Eye (tissue), 1 donor: ENCODE results near the gene GAL3ST2.
A peak's percentile ranks its signal among the peaks of the same experiment; 100 is the strongest.
"Not testable (repeated sequence)": the region's sequence is repeated elsewhere in the genome, so short reads cannot be mapped to it uniquely, and the experiment has no call there.

Experiments used
- DNase-seq: peaks from one replicate; pipeline ENCODE4 v3.0.0-alpha.2; 2015

GAL3ST2 gene

DNA sequence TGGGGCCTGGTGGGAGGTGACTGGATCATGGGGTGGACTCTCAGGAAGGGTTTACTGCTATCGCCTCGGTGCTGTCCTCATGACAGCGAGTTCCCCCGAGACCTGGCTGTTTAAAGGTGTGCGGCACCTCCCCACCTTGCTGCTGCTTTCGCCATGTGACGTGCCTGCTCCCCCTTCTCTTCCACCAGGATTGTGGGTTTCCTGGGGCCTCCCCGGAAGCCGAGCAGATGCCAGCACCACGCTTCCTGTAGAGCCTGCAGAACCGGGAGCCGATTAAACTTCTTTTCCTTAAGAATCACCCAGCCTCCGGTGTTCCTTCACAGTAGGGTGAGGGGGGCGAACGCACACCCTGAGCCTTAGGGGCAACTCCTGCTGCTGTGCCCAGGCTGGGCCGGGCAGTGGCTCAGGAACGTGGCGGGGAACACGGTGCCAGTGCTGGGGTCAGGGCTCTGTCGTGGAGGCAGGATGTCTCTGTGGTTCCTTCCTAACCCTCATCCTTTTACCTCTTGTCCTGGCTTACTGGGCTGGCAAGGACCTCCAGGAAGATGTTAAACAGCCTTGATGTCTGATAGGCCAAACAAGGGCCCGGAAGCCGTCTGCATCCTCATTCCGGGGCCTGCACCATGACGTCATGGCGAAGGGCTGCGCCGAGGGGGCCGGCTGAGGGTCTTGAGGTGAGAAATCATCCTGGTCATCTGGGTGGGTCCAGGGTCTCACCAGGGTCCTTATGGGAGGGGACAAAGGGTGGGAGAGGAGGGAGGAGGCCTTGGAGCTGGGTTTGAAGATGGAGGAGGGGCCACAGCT is 45.0 kb downstream of the GAL3ST2 start:
- no peak for DNase-seq

DNA sequence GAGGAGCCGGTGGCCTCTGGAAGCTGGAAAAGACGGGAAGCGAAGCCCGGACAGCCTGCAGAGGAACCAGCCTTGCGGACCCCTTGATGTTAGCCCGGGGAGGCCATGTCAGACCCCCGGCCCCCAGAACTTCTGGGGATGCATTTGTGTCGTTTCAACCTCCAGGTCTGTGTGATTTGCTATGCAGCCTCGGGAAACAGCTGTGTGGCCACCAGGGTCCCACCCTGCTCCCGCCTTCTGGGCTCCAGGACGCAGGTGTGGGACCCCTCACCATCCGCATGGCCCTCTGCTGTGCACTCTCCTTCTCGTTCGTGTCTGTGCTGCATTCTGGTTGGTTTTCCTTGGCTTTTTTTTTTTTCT is 45.6 kb downstream of the GAL3ST2 start:
- no peak for DNase-seq

DNA sequence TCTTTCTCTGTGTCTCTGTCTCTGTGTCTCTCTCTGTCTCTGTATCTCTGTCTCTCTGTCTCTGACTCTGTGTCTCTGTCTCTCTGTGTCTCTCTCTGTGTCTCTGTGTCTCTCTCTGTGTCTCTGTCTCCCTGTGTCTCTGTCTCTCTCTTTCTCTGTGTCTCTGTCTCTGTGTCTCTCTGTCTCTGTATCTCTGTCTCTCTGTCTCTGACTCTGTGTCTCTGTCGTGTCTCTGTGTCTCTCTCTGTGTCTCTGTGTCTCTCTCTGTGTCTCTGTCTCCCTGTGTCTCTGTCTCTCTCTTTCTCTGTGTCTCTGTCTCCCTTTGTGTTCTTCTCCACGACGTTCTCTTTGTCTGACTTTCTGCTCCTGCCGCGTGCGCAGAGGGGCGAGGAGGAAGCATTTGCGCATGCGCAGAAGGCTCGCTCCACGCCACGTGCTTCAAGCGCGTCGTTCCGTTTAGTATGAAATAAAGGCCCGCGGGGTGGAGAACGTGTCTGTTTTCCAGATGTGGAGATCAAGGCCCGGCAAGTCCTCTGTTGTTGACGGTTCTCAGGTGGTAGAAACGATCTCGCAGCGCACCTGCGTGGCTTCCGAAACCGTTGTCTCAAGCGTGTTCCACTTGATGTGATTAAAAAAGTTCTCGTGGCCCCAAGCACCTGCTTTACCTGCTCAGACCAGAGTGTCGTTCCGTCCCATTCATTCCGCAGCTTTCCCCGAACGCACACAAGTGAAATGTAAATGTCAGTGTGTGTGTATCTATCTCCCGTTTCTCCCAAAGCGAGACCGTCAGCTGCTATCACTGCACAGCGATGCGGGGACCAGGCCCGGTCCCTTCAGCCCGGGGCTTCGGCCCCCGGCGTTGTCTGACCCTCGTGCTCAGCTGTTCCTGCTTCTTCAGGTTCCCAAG is 47.2 kb downstream of the GAL3ST2 start:
- peak; percentile 88 for DNase-seq

DNA sequence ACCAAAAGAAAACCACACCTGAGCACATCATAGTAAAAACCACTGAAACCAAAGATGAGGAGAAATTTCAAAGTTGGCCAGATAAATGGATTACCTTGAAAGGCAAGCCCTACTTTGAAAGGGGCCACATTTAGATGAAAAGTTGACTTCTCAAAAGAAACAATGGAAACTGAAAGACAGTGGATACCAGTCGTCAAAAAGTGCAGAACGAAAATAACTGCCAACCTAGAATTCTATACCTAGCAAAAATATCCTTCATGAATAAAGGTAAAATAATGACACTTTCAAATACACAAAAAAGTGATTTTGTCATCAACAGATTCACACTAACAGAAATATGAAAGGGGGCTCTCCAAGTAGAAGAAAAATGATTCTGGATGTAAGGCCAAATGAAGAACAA is 50.8 kb downstream of the GAL3ST2 start:
- no peak for DNase-seq

DNA sequence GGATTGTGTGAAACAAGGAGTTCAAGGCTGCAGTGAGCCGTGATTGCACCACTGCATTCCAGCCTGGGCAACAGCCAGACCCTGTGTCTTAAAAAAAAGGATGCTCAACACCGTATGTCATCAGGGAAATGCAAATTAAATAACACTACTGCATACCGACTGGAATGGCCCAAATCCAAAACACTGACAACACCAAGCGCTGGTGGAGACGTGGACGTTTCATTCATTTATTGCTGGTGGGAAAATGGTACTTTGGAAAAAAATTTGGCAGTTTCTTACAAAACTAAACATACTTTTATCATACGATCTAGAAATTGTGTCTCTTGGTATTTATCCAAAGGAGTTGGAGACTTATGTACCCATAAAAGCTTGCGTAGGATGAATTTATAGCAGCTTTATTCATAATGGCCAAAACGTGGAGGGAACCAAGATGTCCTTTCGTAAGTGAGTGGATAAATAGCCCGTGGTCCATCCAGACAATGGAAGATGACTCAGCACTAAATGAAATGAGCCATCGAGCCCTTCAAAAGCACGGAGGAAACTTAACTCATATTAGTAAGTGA is 56.6 kb downstream of the GAL3ST2 start:
- DNase-seq: no peak

DNA sequence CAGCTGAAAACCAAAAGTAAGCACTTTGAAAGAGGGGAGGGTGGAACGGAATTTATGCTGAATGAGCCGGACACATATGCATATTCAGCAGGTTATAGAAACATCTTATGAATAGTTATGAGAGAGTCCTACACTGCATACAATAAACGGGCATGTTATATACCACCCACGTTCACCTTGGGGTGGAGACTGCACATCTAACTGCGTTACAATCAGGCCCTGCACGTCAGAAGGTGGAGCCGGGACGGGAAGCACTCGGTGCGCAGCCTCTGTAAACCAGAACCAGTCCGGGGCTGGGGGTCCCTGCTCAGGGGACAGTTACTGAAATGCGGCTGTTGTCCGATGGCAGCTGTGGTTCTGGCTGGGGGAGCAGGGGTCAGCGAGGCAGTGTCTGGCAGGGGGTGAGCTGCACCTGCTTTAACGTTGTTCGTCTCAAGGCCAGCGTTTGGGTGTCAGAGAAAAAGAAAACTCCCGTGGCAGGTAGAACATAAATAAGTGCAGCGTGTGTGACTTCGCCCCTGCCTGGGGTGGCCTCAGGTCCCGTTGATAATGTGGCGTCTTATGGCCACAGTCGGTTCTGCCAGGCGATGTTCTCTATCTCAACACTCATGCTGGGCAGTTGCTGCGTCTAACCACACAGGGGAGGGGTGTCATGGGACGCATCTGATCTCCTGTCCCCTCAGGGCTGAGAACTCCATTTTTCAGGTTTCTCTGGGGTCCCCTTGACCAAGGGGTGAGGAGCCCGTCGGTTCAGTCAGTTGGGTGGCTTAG is 57.3 kb downstream of the GAL3ST2 start:
- DNase-seq: not testable (repeated sequence)

DNA sequence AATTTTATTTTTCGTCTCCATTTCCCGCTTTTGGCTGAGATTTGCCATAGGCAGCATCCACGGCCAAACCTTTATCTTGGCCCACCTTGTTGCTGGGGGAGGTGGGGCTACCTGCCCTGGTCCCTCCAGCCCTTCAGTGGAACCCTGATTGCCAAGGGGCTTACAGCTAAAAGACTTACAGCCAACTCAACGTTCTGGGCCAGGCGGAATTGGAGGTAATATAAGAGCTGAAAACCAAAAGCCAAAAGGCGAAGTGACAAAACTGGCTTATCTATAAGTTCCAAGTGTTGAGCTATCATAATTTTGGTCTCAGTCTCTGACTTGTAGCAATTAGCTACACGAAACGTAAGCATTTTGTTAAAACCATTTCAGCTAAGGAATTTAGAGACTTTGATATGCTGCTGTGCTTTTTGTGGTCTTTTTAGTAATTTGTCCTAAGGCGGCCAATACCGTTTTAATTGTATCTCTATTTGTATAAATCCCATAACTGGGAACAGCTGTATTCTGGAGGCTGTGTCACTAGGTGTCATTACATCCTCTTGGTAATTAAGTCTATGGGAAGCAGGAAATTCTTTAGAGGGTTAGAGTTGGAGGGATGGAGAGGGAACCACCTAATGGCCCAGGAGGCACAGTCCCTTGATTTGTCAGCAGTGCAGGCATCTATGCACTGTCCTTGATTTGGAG is 58.0 kb downstream of the GAL3ST2 start:
- DNase-seq: no peak

DNA sequence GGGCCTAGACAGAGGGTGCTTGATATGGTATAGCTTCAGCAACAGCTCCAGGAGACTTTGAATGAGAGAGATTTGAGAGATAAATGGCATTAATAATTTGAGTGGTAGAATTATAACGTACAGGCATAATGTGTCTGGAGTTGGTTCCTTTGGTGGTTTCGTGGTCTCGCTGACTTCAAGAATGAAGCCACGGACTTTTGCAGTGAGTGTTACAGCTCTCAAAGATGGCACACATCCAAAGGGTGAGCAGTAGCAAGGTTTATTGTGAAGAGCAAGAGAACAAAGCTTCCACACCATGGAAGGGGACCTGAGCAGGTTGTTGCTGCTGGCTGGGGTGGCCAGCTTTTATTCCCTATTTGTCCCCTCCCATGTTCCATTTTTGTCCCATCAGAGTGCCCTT is 59.0 kb downstream of the GAL3ST2 start:
- no peak for DNase-seq

DNA sequence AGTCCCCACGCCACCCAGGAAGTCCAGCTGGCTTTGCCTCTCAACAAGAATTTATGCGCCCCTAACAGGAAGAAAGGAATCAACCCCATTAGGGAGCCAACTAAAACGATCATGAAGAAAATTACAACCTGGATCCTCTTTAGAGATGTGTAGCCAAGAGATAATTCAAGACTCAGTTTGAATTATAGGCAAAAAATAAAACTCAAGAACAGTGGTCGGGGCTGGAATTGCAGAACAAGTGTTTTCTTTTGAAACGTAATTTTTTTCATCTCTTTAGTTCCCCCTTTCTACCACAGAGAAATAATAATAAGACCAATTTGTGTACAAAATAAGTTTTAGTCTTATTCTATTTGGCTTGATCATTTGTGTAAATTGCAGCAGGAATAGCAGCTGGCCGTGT is 59.7 kb downstream of the GAL3ST2 start:
- DNase-seq: no peak

DNA sequence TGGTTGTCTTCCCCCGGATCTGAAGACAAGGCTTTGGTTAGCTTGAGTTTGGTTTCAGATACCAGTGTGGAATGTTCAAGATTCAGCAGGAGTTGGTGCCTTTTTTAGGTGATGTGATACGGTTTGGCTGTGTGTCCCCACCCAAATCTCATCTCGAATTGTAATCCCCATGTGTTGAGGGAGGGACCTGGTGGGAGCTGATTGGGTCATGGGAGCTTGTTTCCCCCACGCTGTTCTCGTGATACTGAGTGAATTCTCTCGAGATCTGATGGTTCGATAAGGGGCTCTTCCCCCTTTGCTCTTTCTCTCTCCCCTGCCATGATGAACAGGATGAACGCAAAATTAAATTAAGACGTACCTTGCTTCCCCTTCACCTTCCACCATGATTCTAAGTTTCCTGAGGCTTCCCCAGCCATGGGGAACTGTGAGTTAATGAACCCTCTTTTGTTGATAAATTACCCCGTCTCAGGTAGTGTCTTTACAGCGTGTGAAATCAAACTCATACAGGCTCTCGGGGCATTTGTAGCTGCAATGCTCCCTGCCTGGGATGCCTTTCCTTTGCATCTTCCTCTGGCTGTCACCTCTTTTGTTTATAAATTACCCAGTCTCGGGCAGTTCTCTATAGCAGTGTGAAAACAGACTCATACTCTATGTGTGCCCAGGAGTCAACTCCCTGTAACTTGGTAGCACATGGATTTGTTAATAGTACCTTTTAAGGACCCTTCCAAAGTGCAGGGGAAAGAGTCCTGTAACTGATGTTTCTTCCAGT is 60.8 kb downstream of the GAL3ST2 start:
- DNase-seq: no peak

DNA sequence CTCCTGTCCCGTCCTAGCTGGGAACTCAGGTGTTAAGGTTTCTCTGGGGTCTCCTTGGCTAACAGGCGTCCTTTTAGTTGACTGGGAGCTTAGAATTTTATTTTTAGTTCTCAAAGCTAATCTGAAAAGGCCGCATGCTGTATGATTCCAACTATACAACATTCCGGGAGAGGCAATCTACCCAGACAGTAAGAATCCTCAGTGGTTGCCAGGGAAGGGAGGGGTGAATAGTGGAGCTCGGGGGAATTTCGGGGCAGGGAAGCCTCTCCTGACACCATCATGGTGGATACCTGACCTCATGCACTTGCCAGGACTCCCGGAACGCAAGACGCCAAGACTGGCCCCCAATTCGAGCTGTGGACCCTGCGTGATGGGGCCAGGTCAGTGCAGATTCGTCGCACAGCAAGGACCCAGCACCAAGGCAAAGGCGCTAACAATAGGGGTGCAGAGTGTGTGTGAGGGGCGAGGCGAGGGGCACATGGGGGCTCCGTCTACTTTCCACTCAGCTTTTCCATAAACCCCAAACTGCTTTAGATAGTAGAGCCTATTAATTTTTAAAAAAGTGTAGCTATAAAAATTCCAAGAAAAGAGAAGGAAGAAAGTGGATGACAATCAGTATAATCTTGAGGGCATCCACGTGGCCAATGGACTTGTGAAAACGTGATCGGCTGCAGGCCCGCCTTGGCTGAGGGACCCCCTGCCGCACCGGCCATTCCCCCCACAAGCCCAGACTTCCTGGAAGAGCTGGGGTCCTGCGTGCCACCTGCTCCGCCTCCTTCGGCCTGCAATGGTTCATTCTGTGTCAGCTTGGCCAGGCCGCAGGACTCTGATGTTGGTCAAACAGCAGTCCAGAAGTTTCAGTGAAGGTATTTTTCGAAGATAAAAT is 64.8 kb downstream of the GAL3ST2 start:
- no peak for DNase-seq

DNA sequence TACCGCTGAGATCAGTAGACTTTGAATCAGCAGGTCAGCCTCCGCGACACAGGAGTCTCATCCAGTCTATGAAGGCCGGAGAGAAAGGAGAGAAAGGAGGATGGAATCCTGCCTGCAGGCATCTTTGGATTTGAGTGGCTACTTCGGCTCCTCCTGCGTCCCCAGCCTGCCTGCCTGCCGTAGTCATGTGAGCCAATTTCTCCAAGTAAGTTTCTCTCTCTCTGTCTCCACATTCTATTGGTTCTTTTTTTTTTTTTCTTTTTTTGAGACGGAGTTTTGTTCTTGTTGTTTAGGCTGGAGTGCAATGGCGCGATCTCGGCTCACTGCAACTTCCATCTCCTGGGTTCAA is 65.4 kb downstream of the GAL3ST2 start:
- no peak for DNase-seq

DNA sequence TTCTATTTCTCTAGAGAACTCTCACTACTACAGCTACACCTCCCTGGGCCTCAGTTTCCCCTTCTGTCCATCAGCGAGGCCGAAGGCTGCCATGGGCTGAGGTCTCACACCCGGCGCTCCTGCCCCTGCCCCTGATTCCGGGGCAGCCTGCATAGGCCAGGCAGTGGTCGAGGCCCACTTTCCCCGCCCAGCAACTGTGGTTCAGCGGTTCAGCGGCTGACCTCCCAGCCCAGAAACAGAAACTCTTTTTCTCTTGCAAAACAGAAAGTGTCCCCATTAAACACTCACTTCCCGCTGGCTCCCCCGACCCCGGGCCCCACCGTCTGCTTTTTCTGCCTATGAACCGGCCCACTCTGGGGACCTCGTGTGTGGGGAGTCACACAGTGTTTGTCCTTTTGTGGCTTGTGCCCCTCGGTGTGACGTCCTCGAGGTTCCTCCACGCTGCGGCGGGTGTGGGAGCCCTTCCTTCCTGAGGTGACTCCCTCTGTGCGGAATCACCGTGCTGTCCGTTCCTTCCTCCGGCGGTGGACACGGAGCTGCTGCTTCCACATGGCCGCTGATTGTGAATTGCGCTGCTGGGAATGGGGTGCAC is 66.1 kb downstream of the GAL3ST2 start:
- DNase-seq: no peak

DNA sequence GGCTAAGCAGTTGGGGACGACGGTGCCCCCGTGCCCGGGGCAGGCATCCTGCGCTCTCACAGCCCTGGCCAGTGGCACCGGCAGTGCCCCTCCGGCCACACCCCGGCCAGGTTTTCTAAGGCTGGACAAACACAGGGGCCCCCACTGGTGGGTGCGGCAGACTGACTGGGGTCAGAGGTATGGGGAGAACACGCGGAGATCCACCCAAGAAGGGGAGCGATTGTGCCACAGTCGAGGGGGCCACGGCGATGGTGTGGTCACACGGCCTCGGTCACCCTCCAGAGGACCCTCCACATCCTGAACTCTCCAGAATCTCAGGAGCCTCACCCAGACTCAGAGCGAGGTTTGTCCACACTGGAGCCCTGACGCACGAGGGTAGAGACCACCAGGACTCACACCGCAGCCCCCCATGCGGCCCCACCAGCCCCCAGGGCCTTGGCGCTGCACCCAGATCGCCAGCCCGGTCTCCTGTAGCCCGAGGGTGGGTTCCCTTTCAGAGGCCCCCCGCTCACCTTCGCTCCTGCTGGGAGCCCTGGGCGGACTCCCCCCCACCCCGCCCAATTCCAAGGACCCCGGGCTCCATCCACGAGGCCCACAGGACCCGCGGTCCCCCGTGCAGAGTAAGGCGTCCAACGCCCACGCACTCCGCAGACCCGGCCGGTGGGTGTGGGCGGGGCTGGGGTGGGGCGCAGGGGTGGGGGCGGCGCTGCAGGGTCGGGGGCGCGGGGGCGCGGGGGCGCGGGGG is 66.9 kb downstream of the GAL3ST2 start:
- no peak for DNase-seq

DNA sequence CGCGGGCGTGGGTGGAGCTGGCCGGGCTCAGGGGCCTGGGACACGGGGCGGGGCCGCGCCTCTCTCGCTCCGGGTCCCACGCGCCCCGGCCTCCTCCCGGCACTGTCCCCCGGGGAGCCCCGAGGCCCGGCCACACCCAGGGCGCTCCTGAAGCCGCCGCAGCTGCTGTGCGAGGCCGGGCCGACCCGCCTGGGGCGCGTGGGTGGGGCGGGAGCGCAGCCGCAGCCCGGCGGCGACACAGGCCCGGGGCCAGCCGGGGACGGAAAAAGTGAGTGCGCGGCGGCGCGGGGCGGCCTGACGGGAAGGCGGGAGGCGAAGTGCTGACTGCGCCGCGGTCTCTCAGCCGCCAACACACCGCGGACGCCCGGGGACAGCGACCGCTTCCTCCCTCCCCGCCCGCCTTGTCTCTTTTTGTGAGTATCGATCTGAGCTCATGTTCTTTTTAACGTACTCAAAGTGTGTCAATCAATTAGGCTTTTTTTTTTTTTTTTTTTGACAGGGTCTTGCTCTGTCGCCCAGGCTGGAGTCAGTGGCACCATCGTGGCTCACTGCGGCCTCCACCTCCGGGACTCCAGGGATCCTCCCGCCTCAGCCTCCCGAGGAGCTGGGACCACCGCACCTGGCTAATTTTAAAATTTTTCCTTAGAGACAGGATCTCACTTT is 67.6 kb downstream of the GAL3ST2 start:
- DNase-seq: peak; percentile 79

DNA sequence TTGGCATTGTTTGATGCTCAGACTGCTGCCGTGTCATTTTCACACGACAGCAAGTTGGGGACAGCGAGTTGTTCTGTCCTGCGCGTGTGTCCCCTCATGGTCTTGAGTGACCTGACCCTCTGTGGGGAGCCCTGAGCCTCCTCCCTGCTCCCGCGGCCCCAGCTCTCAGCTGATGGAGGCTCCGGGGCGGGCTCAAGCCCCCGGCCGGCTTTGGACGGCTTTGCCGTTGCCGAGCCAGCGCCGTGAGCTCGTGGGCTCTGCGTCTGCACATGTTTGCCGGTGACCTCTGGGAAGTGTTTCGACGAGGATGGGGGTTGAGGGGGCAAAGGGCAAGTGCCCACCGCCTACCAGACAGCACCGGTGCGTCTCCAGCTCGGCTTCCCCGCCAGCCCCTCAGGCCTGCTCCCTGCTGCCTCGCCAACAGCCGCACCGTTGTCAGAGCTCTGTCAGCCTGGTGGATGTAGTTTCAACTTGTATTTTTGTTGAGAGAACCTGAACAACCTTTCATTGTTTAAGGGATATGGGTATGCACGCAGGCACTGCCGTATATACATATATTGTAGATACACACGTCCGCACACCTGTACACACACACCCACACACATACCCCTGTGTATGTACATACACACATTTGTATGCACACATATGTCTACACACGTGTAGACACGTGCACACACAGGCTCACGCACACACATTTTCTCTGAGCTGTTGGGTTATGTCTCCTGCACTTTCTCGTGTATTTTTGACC is 68.4 kb downstream of the GAL3ST2 start:
- no peak for DNase-seq

DNA sequence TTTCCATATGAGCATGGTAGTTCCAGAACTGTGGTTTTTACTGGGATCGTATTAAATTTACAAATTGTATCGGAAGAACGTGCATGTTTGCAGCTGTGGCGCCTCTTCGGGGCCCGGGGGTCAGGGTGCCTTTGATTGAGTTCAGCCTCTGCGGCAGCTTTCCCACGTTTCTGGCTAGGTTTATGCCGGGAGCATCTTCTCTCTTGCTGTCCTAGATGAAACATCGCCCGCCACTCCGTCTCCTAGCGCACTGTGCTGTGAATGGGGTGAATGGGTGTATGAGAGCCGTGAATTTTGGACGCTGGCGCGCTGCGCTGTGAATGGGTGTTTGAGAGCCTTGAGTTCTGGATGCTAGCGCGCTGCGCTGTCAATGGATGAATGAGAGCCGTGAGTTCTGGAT is 69.8 kb downstream of the GAL3ST2 start:
- DNase-seq: no peak
